Measurements from ENCODE around the gene ATG13. TPM values are rescaled to one million over a fixed set of nuclear protein-coding genes. Genes with fewer than 3 reads are reported as not detected.

Gene ATG13
- total RNA-seq, 1 experiment from 2014 or later: 69.2 TPM

DNA sequence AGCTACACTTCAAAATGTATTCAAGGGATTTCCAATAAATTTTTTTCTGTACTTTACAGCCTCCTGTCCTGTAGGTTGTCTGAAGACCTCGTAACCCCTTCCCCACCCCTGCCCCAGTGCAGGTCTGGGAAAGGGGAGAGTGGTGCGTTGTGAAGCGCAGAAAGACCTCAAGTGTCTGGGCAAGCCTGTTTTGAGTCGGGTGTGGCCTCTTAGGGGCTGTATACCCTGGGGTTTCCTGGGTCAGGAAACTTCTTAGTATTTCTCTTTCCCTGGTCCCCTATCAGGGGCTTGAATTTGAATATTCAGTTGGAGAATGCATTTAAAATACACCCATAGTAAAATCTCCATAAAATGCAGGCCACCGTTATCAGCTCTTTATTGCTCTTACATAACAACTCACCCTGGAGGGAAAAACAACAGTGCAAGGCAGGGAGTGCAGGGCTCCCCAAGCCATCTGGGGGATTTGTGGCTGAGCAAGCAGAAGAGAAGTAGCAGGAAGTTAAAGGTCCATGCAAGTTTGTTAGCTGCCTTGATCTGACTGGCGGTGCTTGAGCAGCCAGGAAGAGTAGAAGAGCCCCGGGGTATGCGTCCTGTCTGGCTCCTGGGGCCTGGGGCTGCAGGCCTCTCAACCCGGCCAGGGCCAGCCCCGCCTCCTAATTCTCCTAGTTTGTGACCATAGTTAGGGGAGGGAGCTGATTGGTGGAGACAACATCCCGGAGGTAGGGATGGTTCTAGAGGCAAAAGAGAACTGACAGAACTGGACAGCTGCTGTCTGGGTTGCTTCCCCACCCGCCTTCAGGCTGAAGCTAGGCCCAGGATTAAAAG, 57.3 kb downstream of the ATG13 start:
- peak; percentile 45 for ATAC-seq
- Histone ChIP-seq H3K4me2 (ENCODE audit: low read length) (no peak overlapping the region), H3K4me1 (ENCODE audit: control insufficient read depth in 1 of 2, insufficient read depth in 2 of 2, low read length in 2 of 2) (peaks cover 0 to 4% of the 10 kb centered on the region in 2 experiments; a peak in 1 of 4 replicates), H3K27me3 (ENCODE audit: insufficient read depth, low read length) (no peaks in the 10 kb centered on the region), H3K9me2 (ENCODE audit: insufficient read depth) (no peaks in the 10 kb centered on the region), H3K36me3 (ENCODE audit: control insufficient read depth in 1 of 2, insufficient read depth in 2 of 2, low read length in 2 of 2) (peaks cover 4 to 12% of the 10 kb centered on the region in 2 experiments; a peak in 3 of 4 replicates), H3K79me2 (ENCODE audit: insufficient read depth, low read length) (no peaks in the 10 kb centered on the region), H2AFZ (ENCODE audit: low read depth, low read length, poor library complexity, severe bottlenecking) (no peak overlapping the region), H4K20me1 (ENCODE audit: insufficient read depth) (no peaks in the 10 kb centered on the region), H3K4me3 (replicated peaks in 1 of 2; ENCODE audit: low read depth in 1 of 2, low read length in 2 of 2) (no peak overlapping the region), H3K9me3 (ENCODE audit: control insufficient read depth in 1 of 2, insufficient read depth in 1 of 2, low read depth in 1 of 2, low read length in 2 of 2) (no peaks in the 10 kb centered on the region), H3K9ac (ENCODE audit: low read length) (no peak overlapping the region), H3K27ac (ENCODE audit: low read depth, low read length) (no peak overlapping the region)
- CTCF ChIA-PET: no interaction called here
- BruUV-seq (replicated peaks): no TSS peak
- POLR2A ChIA-PET: no interaction called here
- intact Hi-C loops (cut with micrococcal nuclease): no loop called here
- TF ChIP-seq, protein P1, sequence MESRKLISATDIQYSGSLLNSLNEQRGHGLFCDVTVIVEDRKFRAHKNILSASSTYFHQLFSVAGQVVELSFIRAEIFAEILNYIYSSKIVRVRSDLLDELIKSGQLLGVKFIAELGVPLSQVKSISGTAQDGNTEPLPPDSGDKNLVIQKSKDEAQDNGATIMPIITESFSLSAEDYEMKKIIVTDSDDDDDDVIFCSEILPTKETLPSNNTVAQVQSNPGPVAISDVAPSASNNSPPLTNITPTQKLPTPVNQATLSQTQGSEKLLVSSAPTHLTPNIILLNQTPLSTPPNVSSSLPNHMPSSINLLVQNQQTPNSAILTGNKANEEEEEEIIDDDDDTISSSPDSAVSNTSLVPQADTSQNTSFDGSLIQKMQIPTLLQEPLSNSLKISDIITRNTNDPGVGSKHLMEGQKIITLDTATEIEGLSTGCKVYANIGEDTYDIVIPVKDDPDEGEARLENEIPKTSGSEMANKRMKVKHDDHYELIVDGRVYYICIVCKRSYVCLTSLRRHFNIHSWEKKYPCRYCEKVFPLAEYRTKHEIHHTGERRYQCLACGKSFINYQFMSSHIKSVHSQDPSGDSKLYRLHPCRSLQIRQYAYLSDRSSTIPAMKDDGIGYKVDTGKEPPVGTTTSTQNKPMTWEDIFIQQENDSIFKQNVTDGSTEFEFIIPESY (IDR thresholded peaks at IDR 0.05; ENCODE audit: extremely low read depth, insufficient replicate concordance, low read length): no peak
- TF ChIP-seq SIN3A (IDR thresholded peaks at IDR 0.05; ENCODE audit: low read depth): no peak
- TF ChIP-seq FOSL1 (IDR thresholded peaks at IDR 0.05; ENCODE audit: low read depth): no peak
- TF ChIP-seq, protein P2, sequence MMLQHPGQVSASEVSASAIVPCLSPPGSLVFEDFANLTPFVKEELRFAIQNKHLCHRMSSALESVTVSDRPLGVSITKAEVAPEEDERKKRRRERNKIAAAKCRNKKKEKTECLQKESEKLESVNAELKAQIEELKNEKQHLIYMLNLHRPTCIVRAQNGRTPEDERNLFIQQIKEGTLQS (IDR thresholded peaks at IDR 0.05): no peak
- no peak for TF ChIP-seq ELF1 (IDR thresholded peaks at IDR 0.05; ENCODE audit: borderline replicate concordance, low read depth)
- TF ChIP-seq YY1 (IDR thresholded peaks at IDR 0.05; ENCODE audit: extremely low read depth, insufficient replicate concordance, low read depth, low read length): no peak
- no peak for TF ChIP-seq SP1 (IDR thresholded peaks at IDR 0.05; ENCODE audit: low read depth)
- TF ChIP-seq SRF (IDR thresholded peaks at IDR 0.05; ENCODE audit: low read depth): no peak
- no peak for TF ChIP-seq EZH2phosphoT487 (IDR thresholded peaks at IDR 0.05; ENCODE audit: borderline replicate concordance)
- no peak for TF ChIP-seq RAD21 (IDR thresholded peaks at IDR 0.05; ENCODE audit: low read depth)
- no peak for TF ChIP-seq POLR2A (IDR thresholded peaks at IDR 0.05; ENCODE audit: borderline replicate concordance, extremely low read depth, insufficient read depth, insufficient read length)
- no peak for TF ChIP-seq EZH2 (IDR thresholded peaks at IDR 0.05)
- TF ChIP-seq CEBPB (IDR thresholded peaks at IDR 0.05; ENCODE audit: low read depth): no peak
- no peak for TF ChIP-seq ZNF274 (IDR thresholded peaks at IDR 0.05; ENCODE audit: low read depth, low read length)
- TF ChIP-seq POLR2AphosphoS5 (IDR thresholded peaks at IDR 0.05; ENCODE audit: low read depth, low read length): no peak
- TF ChIP-seq JUND (IDR thresholded peaks at IDR 0.05): no peak
- DNase-seq (ENCODE audit: low read depth, low spot score): no peak
- RAD21 ChIA-PET (ENCODE audit: low non-redundant PET in 1 of 2, low total read pairs in 2 of 2, uncharacterized antibody in 2 of 2, unreplicated experiment in 2 of 2): no interaction called here
